GM12865 (cell line): ENCODE measurements around the gene RNF225.
A peak's percentile ranks its signal among the peaks of the same experiment; 100 is the strongest.

Source experiments
- DNase-seq: peaks from one replicate; pipeline ENCODE4 v3.0.0; 2010; ENCODE audit warnings: low read depth
- H3K4me3 ChIP-seq: 2 replicates; pipeline ENCODE4 v1.5.1; 2011; ENCODE audit warnings: mild to moderate bottlenecking, low read depth, low read length, control low read depth
- TF ChIP-seq, protein P1 (sequence below): IDR thresholded peaks from 2 replicates; pipeline ENCODE4 v1.5.1; 2011; ENCODE audit warnings: low read length, control low read depth, low read depth, inconsistent platforms; ENCODE audit not compliant: insufficient read depth; ENCODE audit errors: missing control alignments

The RNF225 gene

DNA sequence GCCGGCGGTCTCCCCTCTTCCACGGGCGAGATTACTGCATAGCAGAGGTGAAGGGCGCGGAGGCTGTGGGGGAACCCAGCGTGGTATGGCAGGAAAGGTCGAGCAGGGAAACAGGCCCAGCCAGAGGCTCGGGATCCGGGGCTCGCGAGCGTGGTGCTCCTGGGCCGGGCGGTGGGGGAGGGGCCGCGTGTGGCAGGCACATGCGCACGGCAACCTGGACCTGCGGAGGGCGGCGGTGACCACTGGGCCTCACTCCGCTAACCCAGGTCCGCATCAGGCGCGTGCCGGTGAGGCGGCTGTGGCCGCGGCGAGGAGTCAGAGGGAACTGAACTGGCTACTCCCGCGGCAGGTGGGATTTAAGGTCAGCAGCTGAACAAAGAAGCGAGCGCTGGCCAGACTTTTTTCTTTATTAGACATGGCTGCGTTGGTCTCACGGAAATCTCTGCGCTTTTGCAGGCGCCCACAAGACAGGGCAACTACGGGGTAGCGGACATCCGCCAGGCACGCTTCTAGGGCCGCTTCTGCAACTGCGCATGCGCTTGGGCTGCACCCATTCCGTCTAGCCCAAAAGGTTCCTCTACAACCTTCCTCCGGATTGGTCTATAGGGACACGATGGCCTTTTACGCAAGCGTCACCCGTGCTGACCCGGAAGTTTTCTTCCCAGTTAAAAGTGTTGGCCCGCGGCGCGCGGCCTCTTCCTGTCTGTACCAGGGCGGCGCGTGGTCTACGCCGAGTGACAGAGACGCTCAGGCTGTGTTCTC is 8.7 kb upstream of the RNF225 start, which contains the start of gene RPS5:
Gene RPS5 (plus strand): TSS at position 694 of the 762 bp plus-strand sequence. CDS start 869 bp downstream, outside the sequence.
- peak; percentile 99 for DNase-seq
- TF ChIP-seq, protein P1, sequence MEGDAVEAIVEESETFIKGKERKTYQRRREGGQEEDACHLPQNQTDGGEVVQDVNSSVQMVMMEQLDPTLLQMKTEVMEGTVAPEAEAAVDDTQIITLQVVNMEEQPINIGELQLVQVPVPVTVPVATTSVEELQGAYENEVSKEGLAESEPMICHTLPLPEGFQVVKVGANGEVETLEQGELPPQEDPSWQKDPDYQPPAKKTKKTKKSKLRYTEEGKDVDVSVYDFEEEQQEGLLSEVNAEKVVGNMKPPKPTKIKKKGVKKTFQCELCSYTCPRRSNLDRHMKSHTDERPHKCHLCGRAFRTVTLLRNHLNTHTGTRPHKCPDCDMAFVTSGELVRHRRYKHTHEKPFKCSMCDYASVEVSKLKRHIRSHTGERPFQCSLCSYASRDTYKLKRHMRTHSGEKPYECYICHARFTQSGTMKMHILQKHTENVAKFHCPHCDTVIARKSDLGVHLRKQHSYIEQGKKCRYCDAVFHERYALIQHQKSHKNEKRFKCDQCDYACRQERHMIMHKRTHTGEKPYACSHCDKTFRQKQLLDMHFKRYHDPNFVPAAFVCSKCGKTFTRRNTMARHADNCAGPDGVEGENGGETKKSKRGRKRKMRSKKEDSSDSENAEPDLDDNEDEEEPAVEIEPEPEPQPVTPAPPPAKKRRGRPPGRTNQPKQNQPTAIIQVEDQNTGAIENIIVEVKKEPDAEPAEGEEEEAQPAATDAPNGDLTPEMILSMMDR, result no peak
- H3K4me3 ChIP-seq, result peak within 1 kb of the TSS; percentile 88

DNA sequence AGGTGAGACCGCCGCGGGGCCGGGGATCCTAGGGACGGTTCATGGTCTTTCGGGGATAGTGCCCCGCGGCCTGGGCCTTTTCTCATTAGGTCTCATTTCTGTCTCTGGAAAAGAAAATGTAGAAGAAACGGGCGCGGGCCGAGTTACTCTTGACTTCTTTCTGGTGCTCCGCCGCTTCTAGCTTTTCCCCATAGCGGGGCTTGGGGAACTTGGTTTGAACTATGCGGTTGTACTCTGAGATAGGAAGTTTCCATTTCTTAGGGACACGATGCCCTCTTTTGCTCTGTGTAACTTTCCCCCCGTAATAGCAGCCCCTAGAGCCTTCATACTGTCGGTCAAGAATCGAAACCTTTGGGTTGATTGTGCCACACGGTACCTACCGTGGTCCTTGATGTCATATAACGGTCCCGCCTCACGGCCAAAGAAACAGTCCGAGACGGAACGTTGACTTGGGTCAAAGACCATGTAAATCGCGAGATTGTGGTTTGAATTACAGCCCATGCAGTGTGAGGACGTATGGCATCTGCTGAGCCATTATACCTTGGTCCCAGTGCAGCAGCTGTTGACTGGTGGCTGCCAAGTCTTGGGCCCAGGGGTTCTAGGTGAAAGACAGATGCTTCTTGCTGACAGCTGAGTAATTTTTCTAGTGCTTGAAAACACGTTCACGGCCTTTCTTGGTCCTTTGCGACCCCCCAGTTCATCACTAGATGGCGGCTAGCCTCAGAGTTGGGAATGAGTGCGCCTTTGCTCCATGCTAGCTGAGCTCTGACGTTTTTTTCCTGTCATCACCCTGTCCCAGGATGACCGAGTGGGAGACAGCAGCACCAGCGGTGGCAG is 7.9 kb upstream of the RNF225 start:
- H3K4me3 ChIP-seq, result peak overlapping the region; percentile 88
- TF ChIP-seq, protein P1, result no peak
- DNase-seq, result no peak

DNA sequence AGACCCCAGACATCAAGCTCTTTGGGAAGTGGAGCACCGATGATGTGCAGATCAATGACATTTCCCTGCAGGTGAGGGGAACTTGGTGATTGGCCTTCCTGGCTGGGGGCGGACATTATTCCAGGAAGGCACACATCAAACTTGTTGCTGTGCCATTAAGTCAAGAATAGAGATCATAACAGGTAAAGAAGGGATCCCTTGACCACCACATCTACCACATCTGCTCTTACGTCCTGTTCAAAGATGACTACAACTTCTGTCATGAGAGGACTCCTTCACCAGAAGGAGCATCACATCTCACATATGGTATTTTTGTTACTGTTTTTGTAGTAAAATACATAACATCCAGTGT is 7.3 kb upstream of the RNF225 start:
- TF ChIP-seq, protein P1, result no peak
- H3K4me3 ChIP-seq, result peak overlapping the region; percentile 88
- DNase-seq, result no peak

DNA sequence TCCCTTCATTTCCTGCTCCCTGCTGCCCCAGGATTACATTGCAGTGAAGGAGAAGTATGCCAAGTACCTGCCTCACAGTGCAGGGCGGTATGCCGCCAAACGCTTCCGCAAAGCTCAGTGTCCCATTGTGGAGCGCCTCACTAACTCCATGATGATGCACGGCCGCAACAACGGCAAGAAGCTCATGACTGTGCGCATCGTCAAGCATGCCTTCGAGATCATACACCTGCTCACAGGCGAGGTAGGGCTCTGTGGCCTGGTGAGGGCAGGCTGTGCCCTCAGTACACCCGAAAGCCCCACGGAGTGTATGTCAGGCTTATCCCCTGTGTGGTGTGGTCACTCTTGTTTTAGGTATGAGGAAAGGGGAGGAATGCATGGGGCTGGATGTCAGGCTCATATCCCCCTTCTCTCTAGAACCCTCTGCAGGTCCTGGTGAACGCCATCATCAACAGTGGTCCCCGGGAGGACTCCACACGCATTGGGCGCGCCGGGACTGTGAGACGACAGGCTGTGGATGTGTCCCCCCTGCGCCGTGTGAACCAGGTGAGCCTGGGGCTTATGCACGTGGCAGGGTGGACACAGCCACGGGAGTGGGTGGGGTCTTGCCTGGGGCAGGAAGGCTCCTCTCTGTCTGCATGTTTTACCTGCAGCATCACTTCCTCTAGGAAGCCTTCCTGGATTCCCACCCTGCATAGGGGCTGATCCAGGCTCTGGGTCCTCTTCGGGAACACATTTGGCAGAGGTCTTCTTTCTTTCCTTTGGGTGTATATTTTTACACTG is 2.3 kb upstream of the RNF225 start:
- H3K4me3 ChIP-seq, result no peak overlapping the region
- DNase-seq, result no peak
- TF ChIP-seq, protein P1, result no peak

DNA sequence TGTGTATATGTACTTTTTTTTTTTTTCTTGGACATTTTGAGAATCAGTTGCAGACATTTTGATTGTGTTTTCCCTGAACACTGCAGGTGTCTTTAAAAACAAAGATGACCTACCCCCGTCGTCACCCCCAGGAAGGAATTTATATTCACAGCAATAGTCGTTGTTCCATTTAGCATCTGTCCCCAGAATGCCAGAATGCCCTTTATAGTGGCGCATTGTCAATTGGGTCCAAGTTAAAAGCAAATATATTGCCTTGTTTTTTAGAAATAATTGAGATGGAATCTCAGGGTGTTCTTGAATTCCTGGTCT is 1.8 kb upstream of the RNF225 start:
- TF ChIP-seq, protein P1, result no peak
- no peak overlapping the region for H3K4me3 ChIP-seq
- no peak for DNase-seq

DNA sequence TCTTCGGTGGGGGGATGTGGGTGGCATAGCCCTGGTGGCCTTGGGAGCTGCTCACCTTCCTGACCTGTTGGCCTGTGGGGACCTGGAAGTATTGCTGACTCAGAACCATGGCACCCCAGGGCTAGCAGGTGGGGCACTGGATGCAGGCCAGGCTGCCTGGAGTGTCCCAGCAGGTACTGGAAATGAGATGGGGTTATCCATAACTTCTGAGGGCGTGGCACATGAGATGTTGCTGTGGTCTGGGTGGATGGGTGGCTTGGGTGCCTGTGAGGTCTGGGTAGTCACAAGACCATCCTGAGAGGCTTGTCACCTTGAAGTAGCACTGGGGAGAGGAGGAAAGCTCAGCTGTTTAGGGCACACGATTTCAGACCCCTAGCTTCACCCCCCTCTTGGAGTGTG is 636 bp upstream of the RNF225 start:
- DNase-seq, result no peak
- TF ChIP-seq, protein P1, result no peak
- H3K4me3 ChIP-seq, result no peak overlapping the region
